DOHH2 (cell line): ENCODE results near the gene ASF1A.

Experiments
- CTCF ChIP-seq: fragments of 200-600 bp; sonication (generic); IDR thresholded peaks from one replicate; pipeline ENCODE4 v1.5.1; 2014; ENCODE audit warnings: antibody characterized with exemption, mild to moderate bottlenecking, low read depth, low read length; ENCODE audit not compliant: poor library complexity, severe bottlenecking
- EZH2phosphoT487 ChIP-seq: fragments of 200-600 bp; sonication (generic); IDR thresholded peaks from 2 replicates; pipeline ENCODE4 v1.6.1; 2017; ENCODE audit warnings: borderline replicate concordance, mild to moderate bottlenecking, antibody characterized with exemption, low read length, moderate library complexity, mixed read lengths

- TF ChIP-seq CTCF (no peak), EZH2phosphoT487 (no peak)
Observed at GRCh38 chr6:118853408-118853807, 40.5 kb upstream of the ASF1A start.
